GM12801 (cell line): ENCODE measurements around the gene NLRX1.

Experiments used
- CTCF ChIP-seq: IDR thresholded peaks from one replicate; pipeline ENCODE4 v1.5.1; 2011; ENCODE audit warnings: control low read depth; ENCODE audit not compliant: insufficient read length; ENCODE audit errors: extremely low read depth

The NLRX1 gene

GRCh38 chr11:119192111-119192510 is 23.6 kb downstream of the NLRX1 start:
- no peak for TF ChIP-seq CTCF

GRCh38 chr11:119193001-119193400 is 24.5 kb downstream of the NLRX1 start:
- no peak for TF ChIP-seq CTCF

GRCh38 chr11:119193626-119194025 is 25.1 kb downstream of the NLRX1 start:
- no peak for TF ChIP-seq CTCF

GRCh38 chr11:119194811-119195440 is 26.4 kb downstream of the NLRX1 start:
- no peak for TF ChIP-seq CTCF

GRCh38 chr11:119195680-119196079 is 27.2 kb downstream of the NLRX1 start:
- TF ChIP-seq CTCF = no peak

GRCh38 chr11:119196833-119197483 is 28.4 kb downstream of the NLRX1 start:
- TF ChIP-seq CTCF = no peak

GRCh38 chr11:119198925-119199324 is 30.4 kb downstream of the NLRX1 start:
- TF ChIP-seq CTCF = no peak
